HG03135 (cell line): Measurements from ENCODE around the gene NEO1.

Source experiments
- ATAC-seq: cut with Tn5 transposase; IDR thresholded peaks from one replicate; pipeline ENCODE4 v1.9.1; 2021; ENCODE audit warnings: mild to moderate bottlenecking, moderate library complexity; ENCODE audit not compliant: unreplicated experiment

Gene NEO1

DNA sequence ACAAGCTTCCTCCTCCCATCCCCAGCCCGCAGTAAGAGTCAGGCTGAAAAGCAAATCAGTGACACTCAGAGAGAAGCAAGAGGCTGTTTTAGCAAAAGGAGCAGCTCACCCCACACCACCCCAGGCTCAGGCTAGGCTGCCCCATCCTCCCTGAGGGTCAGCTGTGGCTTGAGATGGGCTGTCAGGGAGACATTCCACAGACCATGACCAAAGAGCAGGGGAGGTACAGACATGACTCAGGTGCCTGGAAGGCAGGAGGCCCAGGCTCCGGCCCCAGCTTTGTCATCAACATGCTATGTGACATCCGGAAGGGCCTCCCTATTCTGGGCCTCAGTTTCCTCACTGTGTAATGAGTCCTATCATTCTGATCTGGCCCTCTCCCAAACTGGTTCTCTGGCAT is 291.8 kb downstream of the NEO1 start:
- no peak for ATAC-seq

GRCh38 chr15:73345658-73346057 is 293.4 kb downstream of the NEO1 start:
- ATAC-seq = no peak

GRCh38 chr15:73346735-73347312 is 294.6 kb downstream of the NEO1 start:
- no peak for ATAC-seq

DNA sequence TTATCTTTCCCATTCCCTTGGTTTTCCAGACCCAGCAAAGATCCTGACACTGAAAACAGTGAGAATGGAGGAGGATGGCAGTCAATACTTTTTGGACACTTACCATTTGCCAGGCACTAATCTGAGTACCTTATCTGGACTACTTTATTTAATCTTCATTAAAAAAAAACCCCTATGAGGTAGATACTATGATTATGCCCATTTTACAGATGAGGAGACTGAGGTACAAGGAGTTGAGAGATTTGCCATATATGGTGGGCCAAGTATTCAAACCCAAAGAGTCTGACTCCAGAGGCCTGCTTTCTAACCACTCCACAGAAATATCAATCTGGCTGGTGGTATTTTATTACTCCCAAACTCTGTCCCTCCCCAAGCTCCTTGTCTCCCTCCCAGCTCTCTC is 296.9 kb downstream of the NEO1 start:
- no peak for ATAC-seq

- ATAC-seq = no peak
Observed at GRCh38 chr15:73352082-73352481, 299.8 kb downstream of the NEO1 start.

DNA sequence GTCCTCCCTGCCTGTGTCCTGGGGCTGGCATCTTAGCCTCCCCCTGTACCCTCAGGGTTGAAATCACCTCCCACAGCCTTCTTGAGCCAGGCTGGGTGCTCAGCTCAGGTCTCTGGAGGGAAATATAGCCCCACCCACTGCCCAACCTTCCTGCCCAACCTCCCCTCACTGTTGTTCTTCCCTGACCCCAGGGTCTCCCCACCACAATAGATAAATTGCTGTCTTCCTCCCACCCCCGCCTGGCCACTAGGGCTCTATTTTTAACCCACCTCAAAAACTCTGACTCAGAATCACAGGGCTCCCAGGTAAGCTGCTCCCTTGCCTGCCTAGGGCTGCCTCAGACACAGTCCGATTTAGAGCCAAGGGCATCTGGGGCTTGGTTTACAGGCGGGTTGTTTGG is 301.5 kb downstream of the NEO1 start:
- no peak for ATAC-seq

DNA sequence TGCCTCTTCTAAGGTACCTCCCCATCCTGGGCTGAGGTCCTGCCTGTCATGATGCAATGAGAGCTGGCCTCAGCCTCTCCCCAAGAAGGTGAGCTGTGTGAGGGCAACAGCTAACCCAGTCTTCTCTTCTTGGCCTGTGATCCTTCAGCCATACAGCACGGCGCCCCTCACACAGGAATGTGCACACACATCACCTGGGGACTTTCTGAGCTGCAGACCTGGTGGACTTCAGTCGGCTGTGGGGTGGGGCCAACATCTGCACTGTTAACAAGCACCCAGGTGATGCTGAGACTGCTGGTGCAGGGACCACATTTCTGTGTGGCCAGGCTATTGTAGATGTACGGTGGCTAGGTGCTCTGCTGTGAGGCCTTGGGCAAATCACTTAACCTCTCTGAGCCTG is 302.0 kb downstream of the NEO1 start:
- no peak for ATAC-seq
